Esophagus muscularis mucosa (tissue), 4 donors: ENCODE results near the gene C10orf53.

Experiments
- CTCF ChIP-seq, 3 experiments: fragments of 200-600 bp in 2 of 3; fragments of 450-650 bp in 1 of 3; sonication (generic) in 2 of 3; IDR thresholded peaks; one replicate each; pipeline ENCODE4 v1.5.1; 2017 to 2019; ENCODE audit warnings: antibody characterized with exemption in 3 of 3, mild to moderate bottlenecking in 2 of 3, moderate library complexity in 1 of 3
- EP300 ChIP-seq: sonication (generic); formaldehyde crosslinking; IDR thresholded peaks from one replicate; pipeline ENCODE4 v1.6.1; 2017; ENCODE audit warnings: antibody characterized with exemption
- POLR2A ChIP-seq: fragments of 450-650 bp; IDR thresholded peaks from one replicate; pipeline ENCODE4 v1.6.1; 2017; ENCODE audit warnings: antibody characterized with exemption, moderate library complexity, mild to moderate bottlenecking, low read depth
- POLR2AphosphoS5 ChIP-seq, 2 donors: sonication (generic); formaldehyde crosslinking; IDR thresholded peaks; one replicate each; pipeline ENCODE4 v1.6.1; 2017; ENCODE audit warnings: antibody characterized with exemption in 2 of 2

- TF ChIP-seq CTCF (IDR thresholded peaks at IDR 0.05) (no peak), POLR2AphosphoS5 (IDR thresholded peaks at IDR 0.05) (no peak), EP300 (no peak), POLR2A (no peak)
Measured at GRCh38 chr10:49633327-49634068, 46.0 kb upstream of the C10orf53 start.
